Astrocyte (in vitro differentiated cells and primary cell): ENCODE measurements around the gene AP5Z1. TPM values are rescaled to one million over a fixed set of nuclear protein-coding genes. Genes with fewer than 3 reads are reported as not detected.
A peak's percentile ranks its signal among the peaks of the same experiment; 100 is the strongest.

ENCODE experiments used
- DNase-seq: peaks from one replicate; pipeline ENCODE4 v3.0.0-alpha.2; 2010; ENCODE audit warnings: low read depth
- FAIRE-seq: peaks from 2 replicates; lab custom pipeline; 2011; peaks lifted over from hg19 to GRCh38; lab: Jason Lieb, UNC
- H2AFZ ChIP-seq: 2 replicates; pipeline ENCODE4 v1.6.0; 2012; ENCODE audit warnings: low read depth, low read length, inconsistent platforms
- H3K27ac ChIP-seq: 2 replicates; pipeline ENCODE4 v1.5.1; 2011; ENCODE audit warnings: low read depth, low read length, inconsistent platforms
- H3K27me3 ChIP-seq: 2 replicates; pipeline ENCODE4 v1.6.0; 2011; ENCODE audit warnings: low read length, inconsistent platforms; ENCODE audit not compliant: insufficient read depth
- H3K36me3 ChIP-seq: 2 replicates; pipeline ENCODE4 v1.5.1; 2011; ENCODE audit warnings: low read length, inconsistent platforms; ENCODE audit not compliant: insufficient read depth
- H3K4me1 ChIP-seq: 2 replicates; pipeline ENCODE4 v1.5.1; 2011; ENCODE audit warnings: low read length, inconsistent platforms; ENCODE audit not compliant: insufficient read depth
- H3K4me2 ChIP-seq: 2 replicates; pipeline ENCODE4 v1.6.0; 2012; ENCODE audit warnings: low read length, inconsistent platforms
- H3K4me3 ChIP-seq: 2 replicates; pipeline ENCODE4 v1.5.1; 2011; ENCODE audit warnings: low read depth, mild to moderate bottlenecking, low read length, inconsistent platforms; ENCODE audit not compliant: insufficient read depth
- H3K79me2 ChIP-seq: 2 replicates; pipeline ENCODE4 v1.6.0; 2012; ENCODE audit warnings: mild to moderate bottlenecking, low read length, inconsistent platforms; ENCODE audit not compliant: insufficient read depth
- H3K9ac ChIP-seq: 2 replicates; pipeline ENCODE4 v1.6.0; 2012; ENCODE audit warnings: mild to moderate bottlenecking, low read length, inconsistent platforms
- H3K9me3 ChIP-seq: 2 replicates; pipeline ENCODE4 v1.5.1; 2012; ENCODE audit warnings: low read depth, mild to moderate bottlenecking, low read length, inconsistent platforms; ENCODE audit not compliant: insufficient read depth
- H4K20me1 ChIP-seq: 2 replicates; pipeline ENCODE4 v1.6.0; 2012; ENCODE audit warnings: low read length, inconsistent platforms; ENCODE audit not compliant: insufficient read depth
- H3K27ac Mint-ChIP-seq: one replicate; pipeline ENCODE4 v1.8.0; 2021; ENCODE audit warnings: mild to moderate bottlenecking, mixed read lengths; ENCODE audit not compliant: unreplicated experiment
- H3K27me3 Mint-ChIP-seq: one replicate; pipeline ENCODE4 v1.8.0; 2021; ENCODE audit warnings: low read depth, mixed read lengths; ENCODE audit not compliant: unreplicated experiment
- H3K36me3 Mint-ChIP-seq: one replicate; pipeline ENCODE4 v1.8.0; 2021; ENCODE audit warnings: low read depth, mixed read lengths; ENCODE audit not compliant: unreplicated experiment
- H3K4me1 Mint-ChIP-seq: one replicate; pipeline ENCODE4 v1.8.0; 2021; ENCODE audit warnings: low read depth, mixed read lengths; ENCODE audit not compliant: unreplicated experiment
- H3K4me3 Mint-ChIP-seq: one replicate; pipeline ENCODE4 v1.8.0; 2021; ENCODE audit warnings: mild to moderate bottlenecking, moderate library complexity, mixed read lengths; ENCODE audit not compliant: unreplicated experiment
- H3K9me3 Mint-ChIP-seq: one replicate; pipeline ENCODE4 v1.8.0; 2021; ENCODE audit warnings: mild to moderate bottlenecking, mixed read lengths; ENCODE audit not compliant: unreplicated experiment
- CTCF ChIP-seq: IDR thresholded peaks from 2 replicates; pipeline ENCODE4 v1.5.1; 2011; ENCODE audit warnings: low read depth, mild to moderate bottlenecking, inconsistent platforms, low read length, moderate library complexity; ENCODE audit not compliant: insufficient read depth
- EZH2 ChIP-seq: IDR thresholded peaks from 2 replicates; pipeline ENCODE4 v1.6.1; 2012; ENCODE audit warnings: mild to moderate bottlenecking, low read length, inconsistent platforms; ENCODE audit not compliant: insufficient read depth
- total RNA-seq: library from RNA; stranded (reverse); gene quantifications from 2 replicates; pipeline ENCODE4 v1.2.1, GENCODE V29; 2021

The AP5Z1 gene
- total RNA-seq, 1 donor from 2014 or later = 75.6 TPM

DNA sequence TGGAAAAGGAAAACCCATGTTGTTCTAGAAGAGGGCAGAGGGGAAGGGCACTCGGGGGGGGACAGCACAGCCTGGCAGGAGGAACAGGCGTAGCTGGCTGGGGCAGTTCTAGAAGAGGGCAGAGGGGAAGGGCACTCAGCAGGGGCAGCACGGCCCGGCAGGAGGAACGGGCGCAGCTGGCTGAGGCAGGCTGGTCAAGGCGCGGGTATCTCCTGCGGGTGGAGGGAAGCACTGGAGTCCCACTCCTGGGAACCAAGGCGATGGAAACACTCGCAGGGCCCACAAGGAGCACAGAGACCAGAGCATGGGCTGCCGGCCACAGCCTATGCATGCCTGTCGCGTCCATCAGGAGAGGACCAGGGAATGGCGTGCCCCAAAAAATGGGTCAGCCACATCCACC, 49.7 kb downstream of the AP5Z1 start:
- Mint-ChIP-seq H3K9me3 (no peaks in the 10 kb centered on the region), H3K4me3 (no peak overlapping the region), H3K4me1 (no peaks in the 10 kb centered on the region), H3K27me3 (peaks cover 31% of the 10 kb centered on the region), H3K27ac (no peak overlapping the region), H3K36me3 (no peaks in the 10 kb centered on the region)
- H3K27ac ChIP-seq = no peak overlapping the region
- H3K4me3 ChIP-seq = no peak overlapping the region
- H2AFZ ChIP-seq = no peak overlapping the region
- H3K9me3 ChIP-seq = no peaks in the 10 kb centered on the region
- no peak for TF ChIP-seq CTCF
- no peak for TF ChIP-seq EZH2
- no peak for DNase-seq
- H3K79me2 ChIP-seq = no peaks in the 10 kb centered on the region
- no peaks in the 10 kb centered on the region for H3K36me3 ChIP-seq
- no peaks in the 10 kb centered on the region for H4K20me1 ChIP-seq
- H3K9ac ChIP-seq = no peak overlapping the region
- H3K27me3 ChIP-seq = no peaks in the 10 kb centered on the region
- H3K4me2 ChIP-seq = no peak overlapping the region
- H3K4me1 ChIP-seq = no peaks in the 10 kb centered on the region
- FAIRE-seq = no peak

DNA sequence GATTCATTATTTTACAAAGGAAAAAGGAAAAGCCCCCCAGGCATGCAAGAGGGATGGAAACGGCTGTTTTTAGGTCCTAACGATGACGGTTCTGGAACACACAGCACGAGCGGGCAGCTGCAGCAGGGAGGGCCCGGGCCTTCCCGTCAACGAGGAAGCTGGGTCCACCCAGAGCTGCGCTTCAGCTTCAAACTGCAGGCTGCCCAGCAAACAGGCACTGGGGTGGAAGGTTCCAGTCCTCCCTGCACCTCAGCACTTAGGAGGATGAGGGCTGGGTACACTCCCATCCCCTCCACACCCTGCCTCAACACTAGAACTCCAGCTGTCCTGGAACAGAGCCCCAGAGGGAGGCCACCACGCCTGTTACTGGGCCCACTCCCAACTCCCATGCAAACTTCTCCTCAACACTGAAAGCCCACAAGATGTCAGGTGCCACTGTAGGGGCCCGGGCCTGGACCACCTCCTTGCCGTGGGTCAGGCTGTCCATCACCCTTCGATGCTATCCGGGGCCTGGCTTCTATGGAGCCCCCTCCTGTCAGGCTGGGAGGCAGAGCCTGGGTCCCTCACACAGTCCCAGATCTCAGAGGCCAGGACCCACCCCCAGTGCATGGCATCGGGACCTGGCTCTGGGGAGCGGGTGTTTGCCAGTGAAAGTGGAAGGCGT, 53.4 kb downstream of the AP5Z1 start:
- TF ChIP-seq EZH2 = no peak
- TF ChIP-seq CTCF = no peak
- FAIRE-seq = no peak

DNA sequence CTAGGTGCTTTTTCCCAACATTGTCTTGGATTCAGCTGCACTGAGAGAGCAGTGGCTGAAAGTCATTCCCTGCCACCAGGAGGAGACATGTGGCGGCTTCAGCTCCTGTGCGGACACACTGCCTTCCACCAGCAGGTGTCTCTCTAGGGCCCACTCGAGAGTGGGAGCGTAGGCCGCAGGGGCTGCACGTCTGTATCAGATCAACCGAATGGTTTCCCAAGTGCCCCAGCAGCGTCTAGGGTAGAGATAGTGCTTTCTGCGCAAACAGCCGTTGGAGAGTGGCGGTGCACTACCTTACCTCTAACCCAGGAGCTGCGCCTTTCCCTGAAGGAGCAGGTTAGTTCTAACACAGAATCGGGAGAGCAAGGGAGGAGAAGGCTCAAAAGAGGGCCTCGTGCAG, 54.8 kb downstream of the AP5Z1 start:
- DNase-seq (peak; percentile 34), FAIRE-seq (no peak)

More for the DNA sequence above, 53.4 kb downstream of the AP5Z1 start:
- Mint-ChIP-seq H3K4me1 (no peaks in the 10 kb centered on the region), H3K27me3 (peaks cover 26% of the 10 kb centered on the region), H3K27ac (no peak overlapping the region), H3K9me3 (no peaks in the 10 kb centered on the region), H3K4me3 (no peak overlapping the region), H3K36me3 (no peaks in the 10 kb centered on the region)
- H3K4me2 ChIP-seq = no peak overlapping the region
- no peak overlapping the region for H3K4me3 ChIP-seq
- no peaks in the 10 kb centered on the region for H3K36me3 ChIP-seq
- no peaks in the 10 kb centered on the region for H4K20me1 ChIP-seq
- H3K9me3 ChIP-seq = no peaks in the 10 kb centered on the region
- H2AFZ ChIP-seq = no peak overlapping the region
- H3K27me3 ChIP-seq = no peaks in the 10 kb centered on the region
- H3K9ac ChIP-seq = no peak overlapping the region
- no peaks in the 10 kb centered on the region for H3K4me1 ChIP-seq
- DNase-seq = no peak
- H3K79me2 ChIP-seq = no peaks in the 10 kb centered on the region
- no peak overlapping the region for H3K27ac ChIP-seq

More for the DNA sequence above, 54.8 kb downstream of the AP5Z1 start:
- Mint-ChIP-seq H3K27ac (no peak overlapping the region), H3K4me3 (no peak overlapping the region), H3K4me1 (no peaks in the 10 kb centered on the region), H3K9me3 (no peaks in the 10 kb centered on the region), H3K36me3 (no peaks in the 10 kb centered on the region), H3K27me3 (peaks cover 20% of the 10 kb centered on the region)
- TF ChIP-seq CTCF = peak; percentile 87
- no peak for TF ChIP-seq EZH2
- no peak overlapping the region for H3K9ac ChIP-seq
- no peaks in the 10 kb centered on the region for H3K27me3 ChIP-seq
- no peaks in the 10 kb centered on the region for H3K4me1 ChIP-seq
- no peaks in the 10 kb centered on the region for H4K20me1 ChIP-seq
- no peak overlapping the region for H3K4me2 ChIP-seq
- H3K4me3 ChIP-seq = no peak overlapping the region
- peak overlapping the region; percentile 26 for H2AFZ ChIP-seq
- H3K9me3 ChIP-seq = no peaks in the 10 kb centered on the region
- no peaks in the 10 kb centered on the region for H3K36me3 ChIP-seq
- H3K27ac ChIP-seq = no peak overlapping the region
- H3K79me2 ChIP-seq = no peaks in the 10 kb centered on the region
